Tibial nerve (tissue), 4 donors: Measurements from ENCODE around the gene SVIL. TPM values are rescaled to one million over a fixed set of nuclear protein-coding genes. Genes with fewer than 3 reads are reported as not detected.
A peak's percentile ranks its signal among the peaks of the same experiment; 100 is the strongest.
"Not testable (repeated sequence)": the region's sequence is repeated elsewhere in the genome, so short reads cannot be mapped to it uniquely, and the experiment has no call there.

ENCODE experiments used
- DNase-seq, 2 donors: peaks; one replicate each; pipeline ENCODE4 v3.0.0-alpha.2; 2019; ENCODE audit warnings: low spot score in 2 of 2
- H3K27ac ChIP-seq, 4 donors: fragments of 200-600 bp; sonication (generic) in 3 of 4; one replicate each; pipeline ENCODE4 v1.5.1; 2017 to 2019; ENCODE audit warnings: mild to moderate bottlenecking in 1 of 4
- H3K27me3 ChIP-seq, 2 donors: fragments of 200-600 bp; sonication (generic) in 1 of 2; one replicate each; pipeline versions ENCODE4 v1.5.1 to v1.6.0; 2017 to 2019
- H3K36me3 ChIP-seq, 3 donors: fragments of 200-600 bp; sonication (generic); one replicate each; pipeline ENCODE4 v1.5.1; 2018 to 2019
- H3K4me1 ChIP-seq, 4 donors: fragments of 200-600 bp; sonication (generic) in 3 of 4; one replicate each; pipeline ENCODE4 v1.5.1; 2017 to 2019
- H3K4me3 ChIP-seq, 4 donors: fragments of 200-600 bp; sonication (generic) in 3 of 4; one replicate each; pipeline ENCODE4 v1.5.1; 2017 to 2019; ENCODE audit warnings: mild to moderate bottlenecking in 1 of 4, moderate library complexity in 1 of 4
- H3K9me3 ChIP-seq, 4 donors: fragments of 200-600 bp; sonication (generic) in 3 of 4; one replicate each; pipeline ENCODE4 v1.5.1; 2017 to 2019
- CTCF ChIP-seq, 5 experiments: fragments of 200-600 bp in 3 of 5; fragments of 450-650 bp in 2 of 5; sonication (generic) in 3 of 5; IDR thresholded peaks; one replicate each; pipeline ENCODE4 v1.5.1; 2016 to 2019; ENCODE audit warnings: antibody characterized with exemption in 5 of 5, mild to moderate bottlenecking in 3 of 5, moderate library complexity in 2 of 5
- EP300 ChIP-seq, 2 donors: sonication (generic); formaldehyde crosslinking; IDR thresholded peaks; one replicate each; pipeline ENCODE4 v1.6.1; 2017; ENCODE audit warnings: antibody characterized with exemption in 2 of 2, mild to moderate bottlenecking in 1 of 2
- POLR2A ChIP-seq, 2 donors: fragments of 450-650 bp; IDR thresholded peaks; one replicate each; pipeline ENCODE4 v1.6.1; 2017; ENCODE audit warnings: antibody characterized with exemption in 2 of 2, mild to moderate bottlenecking in 2 of 2, moderate library complexity in 2 of 2
- WGBS, 2 donors: methylation state at CpG; one replicate each; pipeline ENCODE4 v1.1.5; 2018; 5-methylcytosine and 5-hydroxymethylcytosine counted together
- total RNA-seq, 4 donors: library from RNA; depleted of rRNA; stranded (reverse); fragments of >200 nt; gene quantifications; one replicate each; pipeline ENCODE4 v1.1.0, GENCODE V29; 2016

SVIL gene
- total RNA-seq, 4 donors from 2014 or later, result 23.6 to 32.0 (median 26.0) TPM

DNA sequence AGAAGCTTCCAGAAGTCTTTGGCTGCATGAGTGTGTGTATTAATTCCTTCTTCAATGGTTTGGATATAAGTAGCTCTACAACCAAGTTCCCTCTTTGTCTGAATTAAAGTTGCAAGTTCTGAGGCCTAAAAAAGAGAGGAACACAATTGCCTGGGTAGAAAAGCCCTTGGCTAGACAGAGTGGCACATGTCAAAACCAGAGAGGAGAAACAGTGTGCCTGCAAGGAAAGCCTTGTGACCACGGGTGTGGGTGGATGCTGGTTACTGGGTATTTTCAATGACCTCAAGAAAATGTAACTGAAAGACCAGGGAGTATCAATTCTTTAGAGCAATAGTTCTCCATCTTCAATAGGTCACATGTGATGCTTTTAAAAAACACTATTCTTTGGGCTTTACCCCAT, 148.3 kb downstream of the SVIL start:
- no peak overlapping the region for H3K4me3 ChIP-seq
- no peaks in the 10 kb centered on the region for H3K9me3 ChIP-seq
- WGBS, 2 donors, result 50 to 64% methylated on average over 1 of the region's 1 CpG
- H3K27me3 ChIP-seq, result no peaks in the 10 kb centered on the region
- peaks cover 0 to 31% (median 10%) of the 10 kb centered on the region in 4 donors for H3K4me1 ChIP-seq
- peaks cover 0 to 44% (median 0%) of the 10 kb centered on the region in 3 donors for H3K36me3 ChIP-seq
- no peak for DNase-seq
- TF ChIP-seq EP300 (IDR thresholded peaks at IDR 0.05), result no peak
- TF ChIP-seq POLR2A (IDR thresholded peaks at IDR 0.05), result no peak
- no peak for TF ChIP-seq CTCF (IDR thresholded peaks at IDR 0.05)
- no peak overlapping the region for H3K27ac ChIP-seq

DNA sequence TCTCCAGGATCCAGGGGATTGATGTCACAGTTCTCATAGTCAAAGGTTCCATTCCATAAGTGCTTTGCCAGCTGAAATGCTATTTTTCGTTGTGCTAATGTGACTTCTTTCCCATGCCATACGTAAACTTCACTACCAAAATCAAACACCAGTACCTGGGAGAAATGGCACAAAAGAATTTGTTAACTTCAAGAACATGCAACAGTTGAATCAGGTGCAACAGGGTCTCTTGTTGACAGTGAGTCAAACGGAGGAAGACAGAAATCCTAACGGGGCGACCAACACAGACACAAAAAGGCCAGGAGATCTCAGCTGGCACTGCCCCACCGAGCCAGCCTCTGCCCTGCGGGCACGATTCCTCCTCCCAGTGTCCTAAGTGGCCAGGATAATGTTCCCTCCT, 150.1 kb downstream of the SVIL start:
- 75 to 78% methylated on average over 5 to 8 of the region's 8 CpGs for WGBS, 2 donors
- Histone ChIP-seq H3K36me3 (peaks cover 0 to 47% (median 0%) of the 10 kb centered on the region in 3 donors), H3K4me1 (peaks cover 0 to 42% (median 12%) of the 10 kb centered on the region in 4 donors)
- H3K27ac ChIP-seq, DNase-seq, H3K9me3 ChIP-seq, H3K27me3 ChIP-seq, H3K4me3 ChIP-seq: not testable (repeated sequence)

DNA sequence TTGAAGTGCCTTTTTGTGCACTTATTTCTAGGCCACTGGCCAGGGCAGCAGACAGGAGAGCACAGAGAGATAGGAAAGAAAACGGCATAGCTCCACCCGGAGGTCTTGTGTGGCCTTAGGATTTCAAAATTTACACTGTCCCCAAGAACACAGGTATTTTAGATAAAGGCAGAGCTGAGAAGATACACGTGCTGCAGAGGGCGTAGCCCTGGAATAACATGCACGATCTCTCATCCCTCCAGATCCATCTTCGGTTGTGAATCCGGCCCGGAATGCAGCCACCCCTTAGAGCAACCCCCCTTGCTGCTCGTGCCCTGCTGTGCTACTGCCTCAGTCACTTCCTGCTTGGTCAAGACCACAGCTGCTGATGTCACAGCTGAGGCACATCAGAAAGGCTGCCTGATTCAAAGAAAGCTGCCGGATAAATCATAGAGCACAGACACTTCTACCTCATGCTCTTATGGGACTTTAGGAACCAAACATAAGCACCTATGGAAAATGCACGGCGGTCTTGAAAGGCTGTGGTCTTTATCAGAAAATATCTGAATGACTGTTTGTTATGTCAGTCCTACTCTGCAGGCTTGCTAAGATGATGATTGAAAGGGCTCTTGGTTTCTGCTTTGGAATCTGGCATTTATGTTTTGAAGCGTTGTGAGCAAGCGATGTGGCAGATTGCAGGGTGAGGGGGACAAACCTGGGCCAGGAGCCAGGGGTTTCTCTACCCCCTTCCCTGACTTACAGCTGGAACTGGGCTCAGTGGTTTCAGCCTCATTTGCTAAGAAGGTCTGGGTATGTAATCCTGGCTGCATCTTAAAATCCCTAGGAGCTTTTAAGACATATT, 152.0 kb downstream of the SVIL start:
- DNase-seq, result no peak
- TF ChIP-seq CTCF (IDR thresholded peaks at IDR 0.05) (no peak), POLR2A (IDR thresholded peaks at IDR 0.05) (no peak), EP300 (IDR thresholded peaks at IDR 0.05) (no peak)
- H3K4me3 ChIP-seq, result no peak overlapping the region
- WGBS, 2 donors, result 25 to 34% methylated on average over 13 to 14 of the region's 14 CpGs
- H3K36me3 ChIP-seq, result peaks cover 0 to 43% (median 0%) of the 10 kb centered on the region in 3 donors
- H3K27me3 ChIP-seq, result no peaks in the 10 kb centered on the region
- peak overlapping the region in 1 of 4 donors; percentile 10 for H3K27ac ChIP-seq
- H3K4me1 ChIP-seq, result peaks cover 0 to 48% (median 12%) of the 10 kb centered on the region in 4 donors
- H3K9me3 ChIP-seq, result no peaks in the 10 kb centered on the region

- WGBS, 2 donors, result 82 to 88% methylated on average over 5 of the region's 5 CpGs
- peaks cover 0 to 35% (median 0%) of the 10 kb centered on the region in 3 donors for H3K36me3 ChIP-seq
Observed at GRCh38 chr10:29481906-29482440, 152.8 kb downstream of the SVIL start.

More at GRCh38 chr10:29481906-29482440, 152.8 kb downstream of the SVIL start:
- H3K27ac ChIP-seq, result no peak overlapping the region
- H3K4me3 ChIP-seq, result no peak overlapping the region
- H3K27me3 ChIP-seq, result no peaks in the 10 kb centered on the region
- H3K9me3 ChIP-seq, result no peaks in the 10 kb centered on the region
- TF ChIP-seq EP300 (IDR thresholded peaks at IDR 0.05), result no peak
- TF ChIP-seq CTCF (IDR thresholded peaks at IDR 0.05), result no peak
- TF ChIP-seq POLR2A (IDR thresholded peaks at IDR 0.05), result no peak
- DNase-seq, result no peak
- peaks cover 0 to 53% (median 12%) of the 10 kb centered on the region in 4 donors for H3K4me1 ChIP-seq
